GM10248 (cell line): ENCODE data around the gene KCTD1.
A peak's percentile ranks its signal among the peaks of the same experiment; 100 is the strongest.

Source experiments
- CTCF ChIA-PET: fragments of 300-600 bp; sonication (Branson Sonifier 250); formaldehyde crosslinking; extraction: SDS; loops from one replicate; lab custom pipeline; 2021; ENCODE audit warnings: antibody characterized with exemption; lab: Yijun Ruan, JAX
- POLR2A ChIA-PET: fragments of 350-650 bp; sonication (Branson Sonifier 250); formaldehyde crosslinking; extraction: SDS; loops from one replicate; lab custom pipeline; 2020; ENCODE audit warnings: antibody characterized with exemption; lab: Yijun Ruan, JAX
- DNase-seq: peaks from one replicate; pipeline ENCODE4 v3.0.0; 2012; ENCODE audit errors: extremely low spot score
- TF ChIP-seq, protein P1 (sequence below): IDR thresholded peaks from 2 replicates; pipeline ENCODE4 v1.5.1; 2012; ENCODE audit warnings: mild to moderate bottlenecking, low read depth; ENCODE audit errors: extremely low read depth, missing control alignments, control extremely low read depth

Gene KCTD1

DNA sequence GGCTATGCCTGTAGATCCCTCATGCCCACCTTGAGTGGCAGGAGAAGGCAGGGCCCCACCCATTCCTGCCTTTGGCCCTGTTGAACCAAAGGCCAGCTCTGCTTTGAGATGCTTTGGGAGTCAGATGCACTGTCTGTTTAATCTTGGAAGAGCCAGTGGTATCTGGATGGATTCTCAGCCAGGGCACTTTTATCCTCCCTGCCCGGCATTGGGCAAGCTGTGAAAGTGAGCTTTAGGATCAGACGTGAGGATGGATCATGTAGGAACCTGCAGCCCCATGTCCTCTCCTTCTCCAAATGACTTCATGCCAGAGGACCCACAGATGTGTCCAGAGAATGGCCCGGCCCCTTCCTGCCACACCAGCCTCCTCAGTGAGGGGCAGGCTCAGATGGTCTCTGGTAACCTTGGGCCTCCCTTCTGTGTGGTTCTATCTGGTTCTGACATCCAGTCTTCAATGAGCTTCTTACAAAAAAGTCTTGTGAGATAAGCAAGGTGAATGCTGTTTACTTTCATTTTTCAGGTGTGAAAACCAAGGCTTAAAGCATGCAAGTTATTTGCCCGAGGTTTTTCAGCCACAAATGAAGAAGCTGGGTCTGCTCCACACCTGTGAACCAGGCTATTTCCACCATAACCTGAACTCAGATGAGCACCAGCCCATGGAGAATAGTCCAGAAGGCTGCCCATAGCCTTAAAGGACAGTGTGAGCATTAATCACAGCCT is 123.8 kb downstream of the KCTD1 start:
- DNase-seq = no peak
- CTCF ChIA-PET = interaction anchor here (1.3 to 4.9 kb wide), 6 partner anchors 7 to 56 kb away, joined by 3 to 25 read pairs (median 4); no protein-coding TSS in a partner anchor
- TF ChIP-seq, protein P1, sequence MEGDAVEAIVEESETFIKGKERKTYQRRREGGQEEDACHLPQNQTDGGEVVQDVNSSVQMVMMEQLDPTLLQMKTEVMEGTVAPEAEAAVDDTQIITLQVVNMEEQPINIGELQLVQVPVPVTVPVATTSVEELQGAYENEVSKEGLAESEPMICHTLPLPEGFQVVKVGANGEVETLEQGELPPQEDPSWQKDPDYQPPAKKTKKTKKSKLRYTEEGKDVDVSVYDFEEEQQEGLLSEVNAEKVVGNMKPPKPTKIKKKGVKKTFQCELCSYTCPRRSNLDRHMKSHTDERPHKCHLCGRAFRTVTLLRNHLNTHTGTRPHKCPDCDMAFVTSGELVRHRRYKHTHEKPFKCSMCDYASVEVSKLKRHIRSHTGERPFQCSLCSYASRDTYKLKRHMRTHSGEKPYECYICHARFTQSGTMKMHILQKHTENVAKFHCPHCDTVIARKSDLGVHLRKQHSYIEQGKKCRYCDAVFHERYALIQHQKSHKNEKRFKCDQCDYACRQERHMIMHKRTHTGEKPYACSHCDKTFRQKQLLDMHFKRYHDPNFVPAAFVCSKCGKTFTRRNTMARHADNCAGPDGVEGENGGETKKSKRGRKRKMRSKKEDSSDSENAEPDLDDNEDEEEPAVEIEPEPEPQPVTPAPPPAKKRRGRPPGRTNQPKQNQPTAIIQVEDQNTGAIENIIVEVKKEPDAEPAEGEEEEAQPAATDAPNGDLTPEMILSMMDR = no peak
- POLR2A ChIA-PET = no interaction called here

DNA sequence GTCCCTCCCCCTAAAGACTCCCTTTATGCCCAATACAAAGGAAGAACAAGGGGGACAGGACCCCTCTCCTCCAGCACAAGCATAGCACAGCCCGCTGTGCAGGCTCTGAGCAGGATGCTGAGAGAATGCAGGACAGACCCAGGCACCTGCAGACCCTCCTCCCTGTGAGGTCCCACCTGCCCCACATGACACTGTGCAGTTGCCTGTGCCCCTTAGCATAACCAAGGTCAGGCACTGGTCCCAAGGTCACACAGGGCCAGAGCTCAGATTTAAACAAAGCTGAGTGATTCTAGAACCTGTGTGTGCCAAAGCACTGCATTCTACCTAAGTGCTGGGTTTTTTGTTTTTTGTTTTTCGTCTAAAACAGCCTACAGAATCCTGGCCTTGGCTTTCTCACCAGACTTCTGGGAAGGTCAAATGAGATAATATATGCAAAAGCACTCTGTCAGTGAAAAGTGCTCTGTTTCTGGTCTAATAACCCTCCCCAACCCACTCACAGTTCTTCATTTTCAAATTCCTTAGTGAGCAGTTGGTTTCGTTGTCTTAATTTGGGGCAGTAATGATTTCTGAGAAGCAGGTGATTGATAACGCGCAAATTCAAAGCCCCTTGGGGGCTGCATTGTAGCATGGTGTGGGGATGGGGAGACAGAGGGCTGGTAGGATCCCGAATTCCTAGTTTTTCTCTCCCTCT is 125.7 kb downstream of the KCTD1 start:
- TF ChIP-seq, protein P1 = no peak
- ChIA-PET POLR2A (no interaction called here), CTCF (interaction anchor here (1.3 to 4.9 kb wide), 3 partner anchors 9 to 39 kb away, joined by 3 to 25 read pairs (median 5); no protein-coding TSS in a partner anchor)
- peak; percentile 60 for DNase-seq

DNA sequence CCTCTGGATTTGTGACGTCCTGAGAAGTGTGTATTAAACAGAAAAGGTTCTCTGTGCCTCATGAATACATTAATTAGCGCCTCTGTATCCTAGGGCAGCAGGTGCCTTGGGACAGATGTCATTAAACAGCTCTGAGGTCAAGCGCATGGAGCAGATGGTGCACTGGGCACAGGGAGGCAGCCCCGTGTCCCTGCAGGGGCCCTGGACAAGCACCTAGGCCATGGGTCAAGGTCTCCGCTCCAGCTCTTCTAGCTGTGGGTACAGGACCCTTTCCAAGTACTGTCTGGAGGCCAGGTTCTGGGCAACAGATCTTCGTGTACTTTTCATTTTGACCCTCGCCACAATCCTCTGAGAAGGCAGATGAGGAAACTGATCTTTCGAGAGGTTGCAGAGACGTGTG is 126.4 kb downstream of the KCTD1 start:
- no peak for DNase-seq
- POLR2A ChIA-PET = no interaction called here
- CTCF ChIA-PET = interaction anchor here (1.3 to 4.9 kb wide), 2 partner anchors 14 to 39 kb away, joined by 3 to 25 read pairs; no protein-coding TSS in a partner anchor
- TF ChIP-seq, protein P1 = no peak

DNA sequence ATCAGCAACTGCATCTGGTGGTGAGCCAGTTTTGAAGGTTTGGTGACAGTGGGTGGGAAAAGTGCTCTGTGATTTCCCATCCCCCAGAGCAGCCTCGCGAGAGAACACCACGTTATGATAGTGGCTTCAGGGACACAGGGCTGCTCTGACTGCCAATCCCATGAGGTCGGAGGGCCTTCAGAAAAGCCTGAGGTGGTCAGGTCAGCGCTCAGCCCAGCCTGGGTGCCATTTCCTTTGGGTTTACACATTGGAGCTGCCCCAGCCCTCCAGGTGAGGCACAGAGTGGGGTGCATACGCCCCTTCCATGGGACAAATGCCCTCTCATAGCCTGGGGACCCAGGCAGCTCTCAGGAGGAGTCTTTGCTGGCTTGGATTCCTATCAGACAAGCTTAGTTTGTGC is 126.8 kb downstream of the KCTD1 start:
- ChIA-PET CTCF (interaction anchor here (4.9 kb wide), 1 partner anchor 38 kb away, joined by 25 read pairs; no protein-coding TSS in a partner anchor), POLR2A (no interaction called here)
- TF ChIP-seq, protein P1 = no peak
- no peak for DNase-seq

DNA sequence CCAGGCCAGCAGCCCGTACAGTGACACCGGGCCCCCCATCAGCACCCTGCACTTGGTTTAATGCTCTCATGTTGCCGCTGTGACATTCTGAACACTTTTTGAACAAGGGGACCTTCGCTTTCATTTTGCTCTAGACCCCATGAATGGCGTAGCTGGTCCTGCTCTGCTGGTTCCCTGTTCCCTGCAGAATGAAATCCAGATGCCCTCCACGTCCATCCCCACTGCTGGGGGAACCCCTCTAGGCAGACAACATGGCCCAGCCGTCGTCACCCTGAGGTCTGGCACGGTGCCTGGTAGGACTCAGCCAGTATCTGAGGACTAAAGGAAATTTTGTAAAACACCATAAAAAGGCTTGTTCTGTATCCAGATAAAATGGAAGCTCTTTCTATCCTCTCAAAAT is 128.6 kb downstream of the KCTD1 start:
- TF ChIP-seq, protein P1 = no peak
- ChIA-PET POLR2A (no interaction called here), CTCF (interaction anchor here (0.8 to 1.6 kb wide), 3 partner anchors 14 to 36 kb away, joined by 3 to 8 read pairs (median 4); no protein-coding TSS in a partner anchor)
- no peak for DNase-seq

DNA sequence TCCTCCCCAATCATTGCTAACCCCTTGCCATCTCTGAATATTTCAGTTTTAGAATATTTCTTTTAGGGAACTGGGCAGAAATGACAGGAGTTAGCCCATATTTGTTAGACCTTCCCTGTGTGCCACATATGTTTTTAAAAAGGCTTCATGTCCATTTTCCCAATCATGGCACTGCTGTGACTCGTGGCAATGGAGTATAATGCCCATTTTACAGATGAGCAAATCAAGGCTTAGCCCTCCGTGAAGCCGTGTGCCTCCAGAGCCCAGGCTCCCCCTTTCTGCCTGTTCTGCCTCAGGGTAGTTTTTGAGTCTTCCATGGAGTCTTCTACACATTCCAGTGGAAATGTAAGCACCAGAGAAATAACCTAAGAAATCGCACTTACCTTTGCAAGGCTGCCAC is 130.1 kb downstream of the KCTD1 start:
- TF ChIP-seq, protein P1 = no peak
- no peak for DNase-seq
- ChIA-PET CTCF (interaction anchor here (1.2 to 1.8 kb wide), 2 partner anchors 13 to 34 kb away, joined by 3 to 9 read pairs; no protein-coding TSS in a partner anchor), POLR2A (no interaction called here)
